NCI-H2227 (cell line): ENCODE data around the gene TRAPPC12.
"Not testable (repeated sequence)": the region's sequence is repeated elsewhere in the genome, so short reads cannot be mapped to it uniquely, and the experiment has no call there.

Experiments
- DNase-seq: peaks from one replicate; lab custom pipeline; 2025; ENCODE audit not compliant: unreplicated experiment; lab: John Stamatoyannopoulos, UW

TRAPPC12 gene

DNA sequence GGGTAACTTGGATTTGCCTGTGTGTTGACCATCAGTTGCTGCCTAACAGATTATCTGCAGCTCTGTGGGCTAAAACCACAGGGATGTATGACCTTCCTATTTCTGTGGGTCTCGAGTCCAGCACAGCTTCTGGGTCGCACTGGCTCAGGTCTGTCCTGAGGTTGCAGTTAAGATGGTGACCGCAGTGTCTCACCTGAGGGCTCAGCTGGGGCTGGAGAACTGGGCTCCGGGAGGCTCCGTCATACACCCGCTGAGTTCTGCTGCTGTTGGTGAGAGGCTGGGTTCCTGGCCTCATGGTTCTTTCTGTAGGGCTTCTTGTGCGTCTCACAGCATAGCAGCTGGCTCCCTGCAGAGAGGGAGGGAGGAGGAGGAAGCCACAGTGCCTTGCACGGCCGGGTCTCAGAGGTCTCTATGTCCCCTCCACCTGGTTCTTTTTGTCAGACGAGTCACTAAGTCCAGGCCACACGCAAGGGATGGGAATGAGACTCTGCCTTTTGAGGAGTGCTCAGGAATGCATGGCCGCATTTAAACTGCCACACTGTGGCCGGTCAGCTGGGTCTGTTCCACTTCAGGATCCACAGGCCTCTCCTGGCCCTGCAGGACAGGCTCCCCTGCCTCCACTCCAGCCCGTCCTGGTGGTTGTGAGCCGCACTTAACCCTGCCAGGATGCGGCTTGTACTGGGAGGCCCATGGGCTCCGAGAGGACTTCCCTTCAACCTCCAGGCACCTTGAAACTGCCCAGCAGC, 72.6 kb downstream of the TRAPPC12 start:
- no peak for DNase-seq

DNA sequence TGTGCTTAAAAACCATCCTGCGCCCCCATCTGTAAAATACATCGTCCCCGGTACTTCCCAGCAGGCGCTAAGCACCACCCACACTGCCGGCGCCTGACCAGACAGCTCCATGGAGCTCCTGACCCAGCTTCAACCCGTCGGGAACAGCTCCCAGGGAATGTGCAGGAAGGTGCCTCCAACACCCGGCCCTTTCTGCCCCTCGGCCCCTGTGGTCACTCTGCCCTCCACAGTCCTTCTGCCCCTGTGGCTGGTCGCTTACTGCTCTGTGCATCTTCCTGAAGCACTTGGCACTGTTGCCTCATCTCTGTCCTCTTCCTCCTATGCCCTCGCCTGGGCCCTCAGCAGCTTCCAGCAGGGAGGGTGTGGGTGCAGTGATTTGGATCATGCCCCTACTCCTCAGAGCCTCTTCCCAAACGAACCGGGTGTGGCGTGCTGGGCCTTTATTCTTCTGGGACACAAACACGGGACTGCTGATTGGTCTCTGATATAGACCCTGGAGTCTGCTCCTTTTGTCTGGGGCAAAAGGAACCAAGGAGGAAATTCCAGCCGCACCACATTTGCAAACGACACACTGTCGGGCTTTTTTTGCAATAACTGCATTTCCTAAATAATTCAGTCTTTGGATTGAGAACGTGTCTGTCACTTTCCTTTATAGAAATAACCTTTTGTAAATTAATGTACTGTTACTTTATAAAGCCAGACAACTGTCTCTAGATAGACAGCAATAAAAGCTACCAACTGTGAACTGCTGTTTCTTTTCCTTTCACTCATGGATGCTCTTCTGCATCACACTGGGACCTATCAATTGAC, 73.9 kb downstream of the TRAPPC12 start:
- no peak for DNase-seq

- DNase-seq: not testable (repeated sequence)
Measured at GRCh38 chr2:3454005-3454404, 74.5 kb downstream of the TRAPPC12 start.

DNA sequence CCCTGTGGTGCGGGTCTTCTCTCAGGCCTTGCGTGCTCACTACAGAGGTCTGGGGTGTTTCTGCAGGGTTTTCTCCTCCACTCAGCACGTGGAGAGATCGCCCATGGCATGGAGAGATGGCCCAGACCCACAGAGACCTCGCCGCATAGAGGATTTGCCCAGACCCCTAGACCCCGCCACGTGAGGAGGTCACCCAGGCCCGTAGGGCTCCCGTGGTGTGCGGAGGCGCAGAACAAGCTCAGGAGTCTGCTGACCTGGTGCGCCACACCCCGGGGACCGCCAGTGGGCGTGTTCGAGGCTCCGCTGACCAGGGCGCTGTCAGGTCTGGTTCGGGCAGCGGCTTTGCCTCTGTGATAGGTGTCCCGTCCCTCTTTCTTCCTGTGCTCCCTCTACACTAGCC, 75.3 kb downstream of the TRAPPC12 start:
- no peak for DNase-seq

DNA sequence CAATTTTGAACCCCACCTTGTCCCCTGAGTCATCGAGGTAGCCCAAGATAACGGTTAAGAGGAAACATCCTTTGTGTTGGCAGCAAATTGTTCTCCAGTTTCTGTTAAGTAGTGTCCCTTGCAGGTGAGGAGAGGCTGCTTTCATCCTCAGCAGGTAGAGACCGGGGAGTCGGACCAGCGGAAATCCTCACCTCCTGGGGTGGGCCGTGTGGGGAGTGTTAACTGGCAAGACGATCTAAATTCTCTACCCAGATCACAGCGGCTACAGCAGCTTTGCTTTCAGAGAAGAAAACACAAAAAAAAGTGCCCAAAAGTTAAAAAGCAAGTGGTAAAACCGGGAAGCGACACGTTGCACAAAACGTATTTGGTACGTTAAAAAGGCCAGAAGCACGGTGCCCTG, 76.6 kb downstream of the TRAPPC12 start:
- DNase-seq: no peak

DNA sequence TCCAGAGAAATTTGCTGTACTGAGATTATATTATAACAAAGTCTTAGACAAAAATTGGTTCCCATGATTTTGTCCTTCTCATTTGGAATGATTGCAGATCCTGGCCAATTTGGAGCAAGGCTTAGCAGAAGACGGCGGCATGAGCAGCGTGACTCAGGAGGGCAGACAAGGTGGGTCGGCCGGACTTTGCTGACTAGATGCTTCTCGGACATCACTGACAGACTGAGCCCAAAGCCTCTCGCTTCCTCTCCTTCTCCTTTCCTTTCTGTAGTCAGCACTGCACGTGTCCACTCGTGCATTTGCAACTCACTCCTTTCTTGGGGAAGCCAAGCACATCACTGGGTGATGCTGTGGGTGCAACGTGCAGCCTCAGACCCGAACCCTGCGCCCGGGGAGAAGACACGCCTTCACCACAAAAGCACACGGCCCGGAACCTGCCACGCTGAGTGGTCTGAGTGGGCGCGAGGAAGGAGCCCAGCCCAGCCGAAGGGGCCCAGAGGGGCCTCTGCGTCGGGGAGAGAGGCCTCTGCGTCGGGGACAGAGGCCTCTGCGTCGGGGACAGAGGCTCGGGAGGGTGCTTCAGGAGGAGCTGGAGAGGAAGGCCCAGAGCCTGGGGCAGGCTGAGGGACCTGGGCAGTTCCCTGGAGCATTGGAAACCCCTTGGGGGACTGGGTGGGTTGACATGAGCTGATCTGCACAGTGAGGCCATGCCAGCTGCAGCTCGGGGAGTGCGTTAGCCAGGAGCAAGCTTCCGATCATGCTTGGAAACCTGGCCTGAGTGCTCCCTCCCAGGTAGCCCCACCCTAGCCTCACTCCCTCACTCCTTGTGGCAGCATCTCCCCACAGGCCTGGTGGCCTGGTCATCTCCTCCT, 78.3 kb downstream of the TRAPPC12 start:
- no peak for DNase-seq

- DNase-seq: peak; percentile 23
Measured at GRCh38 chr2:3458396-3459184, 79.1 kb downstream of the TRAPPC12 start.

GRCh38 chr2:3459185-3460015, 79.9 kb downstream of the TRAPPC12 start:
- no peak for DNase-seq

DNA sequence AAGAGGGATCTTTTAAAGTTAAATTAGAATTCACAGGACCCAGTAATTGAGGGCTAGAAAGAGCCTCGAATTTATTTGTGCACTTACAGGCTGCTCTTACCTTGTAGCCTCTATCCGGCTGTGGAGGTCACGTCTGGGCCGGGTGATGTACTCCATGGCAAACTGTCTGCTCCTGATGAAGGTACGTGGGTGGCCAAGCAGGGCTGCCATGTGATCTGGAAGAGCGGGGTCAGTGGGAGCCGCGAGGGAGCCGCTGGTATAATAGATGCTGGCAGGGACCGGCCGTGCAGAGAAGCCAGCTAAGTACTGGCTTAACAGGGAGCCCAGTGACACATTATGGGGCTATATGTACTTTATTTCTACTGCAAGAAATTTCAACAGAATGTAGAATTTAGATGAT, 80.7 kb downstream of the TRAPPC12 start:
- DNase-seq: no peak

- no peak for DNase-seq
Measured at GRCh38 chr2:3460831-3461800, 81.6 kb downstream of the TRAPPC12 start.

GRCh38 chr2:3461801-3462492, 82.5 kb downstream of the TRAPPC12 start:
- DNase-seq: peak; percentile 66

GRCh38 chr2:3462493-3463104, 83.1 kb downstream of the TRAPPC12 start:
- no peak for DNase-seq

DNA sequence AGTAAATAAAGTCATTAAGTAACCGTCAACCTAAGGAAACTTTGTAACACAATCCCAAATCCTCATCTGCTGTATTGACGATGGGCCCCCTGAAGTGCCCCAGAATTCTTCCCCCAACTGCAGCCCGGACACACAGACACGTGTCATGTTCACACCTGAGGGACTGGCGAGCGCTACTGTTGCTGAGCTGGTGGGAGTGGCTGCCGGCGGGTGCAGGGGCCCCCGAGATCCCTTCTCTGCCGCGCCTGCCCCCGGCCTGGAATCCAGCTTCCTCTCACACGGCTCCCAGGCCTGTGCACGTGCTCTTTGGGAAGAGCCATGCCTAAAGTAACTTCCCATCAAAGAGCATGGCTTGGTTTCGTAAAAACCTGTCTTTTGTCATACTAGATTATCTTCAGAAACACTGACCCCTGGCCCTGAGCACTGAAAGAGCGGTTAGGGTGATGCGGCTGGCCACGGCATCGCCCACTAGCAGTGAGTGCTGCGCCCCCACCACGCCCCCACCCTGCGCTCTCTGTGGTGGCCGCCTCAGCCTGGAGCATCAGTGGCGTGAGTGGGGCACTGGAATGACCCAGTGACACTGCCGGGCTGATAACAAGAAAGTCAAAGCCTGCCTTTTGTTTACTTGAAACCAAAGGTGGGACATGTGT, 83.8 kb downstream of the TRAPPC12 start:
- DNase-seq: no peak

GRCh38 chr2:3463944-3464343, 84.5 kb downstream of the TRAPPC12 start:
- DNase-seq: no peak

DNA sequence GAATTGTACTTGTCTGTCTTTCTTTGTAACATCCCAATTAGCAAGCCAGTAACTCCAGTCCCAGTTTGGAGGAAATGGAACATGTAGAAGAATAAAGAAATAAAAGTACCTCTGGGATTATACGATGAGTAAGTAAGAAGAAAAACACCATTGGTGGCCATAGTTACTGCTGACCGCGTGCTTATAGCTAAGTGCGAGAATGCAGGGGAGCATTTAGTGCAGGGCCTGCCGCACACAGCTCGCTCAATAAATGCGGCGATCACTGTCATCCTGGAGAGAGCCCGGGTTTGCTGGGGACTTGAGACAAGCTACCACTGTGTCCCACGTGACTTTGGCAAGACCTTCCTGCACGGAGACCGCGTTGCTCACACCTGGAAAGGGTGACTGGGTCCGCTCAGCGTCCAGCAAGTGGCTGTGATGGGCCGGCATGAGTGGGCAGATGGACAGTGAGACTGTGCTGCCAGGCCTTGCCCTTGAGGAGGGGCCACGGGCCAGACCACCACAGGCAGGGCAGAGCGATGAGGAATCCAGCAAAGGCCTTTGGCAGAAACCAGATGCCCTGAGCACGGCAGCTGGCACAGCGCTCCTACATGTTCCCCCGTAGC, 85.0 kb downstream of the TRAPPC12 start:
- no peak for DNase-seq

- no peak for DNase-seq
Measured at GRCh38 chr2:3465328-3465727, 85.8 kb downstream of the TRAPPC12 start.
